Measurements from ENCODE around the gene GPR25.

GPR25 gene

GRCh38 chr1:200846398-200846797 is 26.4 kb upstream of the GPR25 start:
- no peak for TF ChIP-seq CTCF (IDR thresholded peaks at IDR 0.05)

DNA sequence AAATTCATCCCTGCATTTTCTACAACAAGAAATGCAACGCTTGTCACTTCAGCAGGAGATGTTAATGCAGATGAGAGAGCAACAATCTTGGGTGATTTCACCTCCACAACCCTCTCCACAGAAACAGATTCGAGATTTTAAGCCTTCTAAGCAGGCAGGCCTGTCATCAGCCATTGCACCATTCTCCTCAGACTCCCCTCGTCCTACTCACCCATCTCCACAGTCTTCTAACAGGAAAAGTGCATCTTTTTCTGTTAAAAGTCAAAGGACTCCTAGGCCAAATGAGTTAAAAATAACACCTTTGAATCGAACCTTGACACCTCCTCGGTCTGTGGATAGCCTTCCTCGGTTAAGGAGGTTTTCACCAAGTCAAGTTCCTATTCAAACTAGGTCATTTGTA is 23.4 kb upstream of the GPR25 start:
- no peak for TF ChIP-seq CTCF (IDR thresholded peaks at IDR 0.05)

GRCh38 chr1:200850554-200850953 is 22.2 kb upstream of the GPR25 start:
- no peak for TF ChIP-seq CTCF (IDR thresholded peaks at IDR 0.05)

- TF ChIP-seq CTCF (IDR thresholded peaks at IDR 0.05) = no peak
These were observed 15.9 kb upstream of the GPR25 start for GRCh38 chr1:200856716-200857357.

- TF ChIP-seq CTCF (IDR thresholded peaks at IDR 0.05) = no peak
These were observed 15.0 kb upstream of the GPR25 start for GRCh38 chr1:200857804-200858203.

- TF ChIP-seq CTCF (IDR thresholded peaks at IDR 0.05) = no peak
These were observed 10.7 kb upstream of the GPR25 start for GRCh38 chr1:200861937-200862647.

DNA sequence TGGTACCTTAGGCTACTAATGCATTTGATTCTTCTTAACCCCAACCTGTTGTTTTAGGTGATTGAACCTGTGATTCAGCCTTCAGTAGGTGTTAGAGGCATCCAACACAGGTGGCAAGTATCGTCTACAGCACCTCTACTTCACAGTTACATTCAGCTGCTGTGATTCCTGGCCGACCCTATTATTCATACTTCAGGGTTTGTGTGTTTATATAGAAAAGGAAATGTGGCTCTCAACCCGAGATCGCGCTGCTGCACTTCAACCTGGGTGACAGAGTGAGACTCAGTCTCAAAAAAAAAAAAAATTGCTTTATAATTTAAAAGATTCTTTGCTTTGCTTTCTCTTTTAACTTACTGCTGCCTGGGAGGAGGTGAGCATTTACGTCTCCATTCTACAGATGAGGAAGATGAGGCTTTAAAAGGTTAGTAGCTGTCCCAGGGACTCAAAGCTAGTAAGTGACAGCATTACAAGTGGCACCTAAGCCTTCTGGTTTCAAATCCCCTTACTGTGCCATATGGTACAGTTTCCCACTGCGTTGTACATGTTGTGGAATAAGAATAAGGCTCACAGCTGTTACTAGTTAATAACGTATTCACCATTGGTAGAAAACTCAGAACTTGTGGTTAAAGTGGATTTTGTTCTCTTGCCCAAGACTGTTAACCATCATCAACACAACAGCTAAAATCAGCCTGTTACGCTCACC is 9.9 kb upstream of the GPR25 start:
- no peak for TF ChIP-seq CTCF (IDR thresholded peaks at IDR 0.05)
